ENCODE data around the gene THYN1. TPM values are rescaled to one million over a fixed set of nuclear protein-coding genes. Genes with fewer than 3 reads are reported as not detected.

Gene THYN1
- total RNA-seq, 1 donor from 2014 or later: 27.7 TPM

- H3K27ac Mint-ChIP-seq: no peak overlapping the region
- peak overlapping the region; percentile 95 for H3K4me3 Mint-ChIP-seq
- H3K4me1 Mint-ChIP-seq: peaks cover 22% of the 10 kb centered on the region
- DNase-seq (no peak), ATAC-seq (ENCODE audit: low read depth) (no peak)
- POLR2A ChIA-PET: interaction anchor here (1.2 to 3.0 kb wide), 3 partner anchors 21 to 30 kb away, joined by 3 to 37 read pairs (median 13); partner anchors contain the start of genes GLB1L3, NCAPD3 and VPS26B
- intact Hi-C loops (cut with micrococcal nuclease): no loop called here
- peaks cover 37% of the 10 kb centered on the region for H3K36me3 Mint-ChIP-seq (ENCODE audit: low read depth)
- CTCF ChIA-PET: interaction anchor here (0.9 kb wide), 1 partner anchor 21 kb away, joined by 3 read pairs; the partner anchor contains the start of gene GLB1L3
- TF ChIP-seq, protein P1, sequence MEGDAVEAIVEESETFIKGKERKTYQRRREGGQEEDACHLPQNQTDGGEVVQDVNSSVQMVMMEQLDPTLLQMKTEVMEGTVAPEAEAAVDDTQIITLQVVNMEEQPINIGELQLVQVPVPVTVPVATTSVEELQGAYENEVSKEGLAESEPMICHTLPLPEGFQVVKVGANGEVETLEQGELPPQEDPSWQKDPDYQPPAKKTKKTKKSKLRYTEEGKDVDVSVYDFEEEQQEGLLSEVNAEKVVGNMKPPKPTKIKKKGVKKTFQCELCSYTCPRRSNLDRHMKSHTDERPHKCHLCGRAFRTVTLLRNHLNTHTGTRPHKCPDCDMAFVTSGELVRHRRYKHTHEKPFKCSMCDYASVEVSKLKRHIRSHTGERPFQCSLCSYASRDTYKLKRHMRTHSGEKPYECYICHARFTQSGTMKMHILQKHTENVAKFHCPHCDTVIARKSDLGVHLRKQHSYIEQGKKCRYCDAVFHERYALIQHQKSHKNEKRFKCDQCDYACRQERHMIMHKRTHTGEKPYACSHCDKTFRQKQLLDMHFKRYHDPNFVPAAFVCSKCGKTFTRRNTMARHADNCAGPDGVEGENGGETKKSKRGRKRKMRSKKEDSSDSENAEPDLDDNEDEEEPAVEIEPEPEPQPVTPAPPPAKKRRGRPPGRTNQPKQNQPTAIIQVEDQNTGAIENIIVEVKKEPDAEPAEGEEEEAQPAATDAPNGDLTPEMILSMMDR (IDR thresholded peaks at IDR 0.05): no peak
- no peaks in the 10 kb centered on the region for H3K9me3 Mint-ChIP-seq
- H3K27me3 Mint-ChIP-seq: no peaks in the 10 kb centered on the region
These were observed 1.5 kb upstream of the THYN1 start for GRCh38 chr11:134254433-134255183.

DNA sequence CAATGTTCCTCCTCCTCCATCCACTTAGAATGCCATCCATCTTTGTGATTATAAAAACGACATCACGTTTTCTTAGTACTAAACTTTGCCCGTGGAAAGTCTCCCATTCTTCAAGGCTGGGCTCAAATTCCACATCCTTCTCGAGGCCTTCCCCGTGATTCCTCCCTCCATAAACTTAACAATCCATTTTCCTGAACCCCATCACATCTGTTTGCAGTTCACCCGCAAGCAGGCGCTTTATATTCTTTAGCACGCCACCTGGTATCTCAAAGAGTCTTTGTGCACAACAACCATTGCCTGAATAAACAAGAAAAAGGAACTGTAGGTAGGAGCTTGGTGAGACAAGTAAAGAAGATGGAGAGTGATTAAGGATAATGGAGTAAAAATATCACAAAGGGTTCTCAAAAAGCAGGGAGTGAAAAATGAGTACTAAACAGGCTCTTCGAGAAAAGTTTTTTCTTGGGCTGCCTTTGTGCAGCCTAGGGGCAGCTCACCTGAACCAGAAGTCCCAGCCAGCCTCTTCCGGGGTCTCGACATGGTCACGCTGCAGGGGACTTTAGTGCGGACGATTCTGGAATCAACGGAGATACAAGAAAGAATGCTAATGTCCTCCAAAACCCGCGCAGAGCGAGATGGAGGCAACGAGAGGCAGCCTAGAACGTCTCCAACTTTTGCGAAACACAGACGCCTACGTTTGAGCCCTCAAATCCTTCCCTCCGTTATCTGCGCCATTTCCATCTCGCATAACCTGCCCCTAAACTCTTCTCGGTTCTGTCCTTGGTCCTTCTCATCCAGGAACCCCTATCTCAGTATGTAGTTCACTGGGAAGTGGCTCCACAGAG lies 585 bp downstream of the THYN1 start:
- CTCF ChIA-PET: interaction anchor here (1.0 kb wide), 1 partner anchor 19 kb away, joined by 3 read pairs; no protein-coding TSS in a partner anchor
- H3K36me3 Mint-ChIP-seq (ENCODE audit: low read depth): peaks cover 40% of the 10 kb centered on the region

DNA sequence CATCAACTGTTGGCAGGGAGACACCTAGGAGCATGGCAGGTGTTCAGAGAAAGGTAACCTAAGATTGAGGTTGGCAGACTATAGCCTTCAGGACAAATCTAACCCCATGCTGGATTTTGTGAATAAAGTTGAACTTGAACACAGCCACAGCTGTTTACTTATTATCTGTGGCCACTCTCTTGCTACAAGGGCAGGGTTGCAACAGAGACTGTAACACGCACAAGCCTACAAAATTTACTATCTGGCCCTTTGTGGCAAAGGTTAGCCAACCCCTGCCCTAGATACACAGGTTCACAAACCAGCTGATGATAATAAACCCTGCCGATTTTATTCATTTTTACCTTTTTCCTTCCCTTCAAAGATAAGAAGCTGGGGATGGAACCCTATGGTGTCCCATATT lies 2.5 kb downstream of the THYN1 start:
- no peak for ATAC-seq (ENCODE audit: low read depth)
- POLR2A ChIA-PET: no interaction called here
- no peak overlapping the region for H3K4me3 Mint-ChIP-seq
- H3K27me3 Mint-ChIP-seq: no peaks in the 10 kb centered on the region
- H3K9me3 Mint-ChIP-seq: no peaks in the 10 kb centered on the region
- intact Hi-C loops (cut with micrococcal nuclease): no loop called here
- TF ChIP-seq, protein P1 (IDR thresholded peaks at IDR 0.05): no peak
- peaks cover 49% of the 10 kb centered on the region for H3K36me3 Mint-ChIP-seq (ENCODE audit: low read depth)
- no peak for DNase-seq
- H3K4me1 Mint-ChIP-seq: peaks cover 22% of the 10 kb centered on the region
- CTCF ChIA-PET: interaction anchor here (0.8 kb wide), 1 partner anchor 43 kb away, joined by 3 read pairs; no protein-coding TSS in a partner anchor
- no peak overlapping the region for H3K27ac Mint-ChIP-seq

More for the DNA sequence above, 585 bp downstream of the THYN1 start:
- no peak for DNase-seq
- TF ChIP-seq, protein P1 (IDR thresholded peaks at IDR 0.05): no peak
- Mint-ChIP-seq H3K27ac (peak overlapping the region; percentile 77), H3K4me1 (peaks cover 22% of the 10 kb centered on the region), H3K27me3 (no peaks in the 10 kb centered on the region), H3K9me3 (no peaks in the 10 kb centered on the region), H3K4me3 (peak overlapping the region; percentile 95)
- intact Hi-C loops (cut with micrococcal nuclease): loop anchor here (1.0 to 2.0 kb wide), 7 partner anchors 24 to 295 kb away; partner anchors contain the start of genes GLB1L2, GLB1L3, JAM3 and VPS26B
- POLR2A ChIA-PET: interaction anchor here (1.6 to 3.0 kb wide), 2 partner anchors 24 to 28 kb away, joined by 13 to 37 read pairs; partner anchors contain the start of genes NCAPD3 and VPS26B
- ATAC-seq (ENCODE audit: low read depth): peak; percentile 7

GRCh38 chr11:134250246-134250645 lies 2.9 kb downstream of the THYN1 start:
- intact Hi-C loops (cut with micrococcal nuclease): no loop called here
- no peaks in the 10 kb centered on the region for H3K9me3 Mint-ChIP-seq
- H3K27me3 Mint-ChIP-seq: no peaks in the 10 kb centered on the region
- TF ChIP-seq, protein P1 (IDR thresholded peaks at IDR 0.05): no peak
- DNase-seq (no peak), ATAC-seq (ENCODE audit: low read depth) (no peak)
- H3K27ac Mint-ChIP-seq: no peak overlapping the region
- ChIA-PET POLR2A (no interaction called here), CTCF (no interaction called here)
- H3K4me1 Mint-ChIP-seq: peaks cover 22% of the 10 kb centered on the region
- H3K4me3 Mint-ChIP-seq: no peak overlapping the region
- H3K36me3 Mint-ChIP-seq (ENCODE audit: low read depth): peaks cover 49% of the 10 kb centered on the region
